GM21381 (cell line): ENCODE data around the gene ATG14.

Experiments used
- ATAC-seq: cut with Tn5 transposase; IDR thresholded peaks from one replicate; pipeline ENCODE4 v1.9.1; 2021; ENCODE audit warnings: mild to moderate bottlenecking, moderate library complexity; ENCODE audit not compliant: unreplicated experiment

ATG14 gene

DNA sequence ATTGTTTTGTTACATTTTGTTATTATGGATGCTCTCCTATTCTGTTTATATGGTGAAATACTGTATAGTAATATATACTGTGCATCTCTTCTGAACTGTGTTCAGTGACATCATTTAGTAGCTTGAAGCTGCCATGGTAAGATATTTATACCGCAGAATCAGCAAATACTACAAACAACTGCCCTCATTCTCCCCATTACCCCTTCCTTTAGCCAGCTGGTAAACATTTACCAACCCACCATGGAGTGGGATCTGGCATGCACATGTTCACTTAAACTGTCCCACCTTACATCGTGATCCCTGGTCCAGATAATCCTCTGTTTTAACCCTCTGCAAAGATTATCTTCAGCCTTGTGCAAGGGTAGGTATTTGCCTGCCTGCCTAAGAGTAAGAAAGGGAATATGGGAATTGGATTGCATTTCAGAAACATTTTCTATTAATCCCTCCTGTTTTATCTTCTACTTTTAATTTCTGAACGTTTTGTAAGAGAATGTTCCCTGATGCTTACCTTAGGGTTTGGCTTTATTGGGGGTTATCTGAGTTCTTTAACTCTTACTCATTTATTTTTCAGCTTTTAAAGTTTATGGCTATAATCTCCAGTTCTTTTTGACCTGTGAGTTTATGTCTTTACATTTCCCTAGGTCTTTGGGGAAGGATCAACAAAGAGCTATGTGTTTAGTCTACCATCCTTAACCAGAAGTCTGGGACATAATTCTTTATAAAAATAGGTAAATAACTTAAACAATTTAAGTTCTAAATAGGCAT lies 93.9 kb downstream of the ATG14 start:
- ATAC-seq = no peak

DNA sequence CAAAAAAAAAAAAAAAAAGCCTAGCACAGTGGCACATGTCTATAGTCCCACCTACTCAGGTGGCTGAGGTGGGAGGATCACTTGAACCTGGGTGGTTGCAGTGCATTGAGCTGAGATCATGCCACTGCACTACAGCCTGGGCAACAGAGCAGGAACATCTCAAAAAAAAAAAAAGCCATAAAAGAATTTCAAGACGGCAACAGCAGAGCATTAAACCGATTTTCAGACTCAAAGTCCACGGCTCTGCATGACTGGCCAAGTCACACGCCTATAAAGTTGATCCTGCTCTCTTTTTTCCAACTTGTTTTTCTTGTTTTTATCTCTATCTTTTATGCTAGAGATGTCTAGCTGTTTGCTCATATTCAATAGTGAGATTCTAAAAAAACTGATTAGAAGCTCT lies 95.1 kb downstream of the ATG14 start:
- no peak for ATAC-seq
